CD4-positive, CD25-positive, alpha-beta regulatory T cell (primary cell): ENCODE results near the gene CAST. TPM values are rescaled to one million over a fixed set of nuclear protein-coding genes. Genes with fewer than 3 reads are reported as not detected.

Source experiments
- ATAC-seq, 2 donors: fragments of 150-1000 bp; cut with Tn5 transposase; one replicate each; pipeline ENCODE4 v1.10.0; 2021; ENCODE audit warnings: low read depth in 2 of 2, moderate number of reproducible peaks in 2 of 2, moderate library complexity in 1 of 2
- DNase-seq, 3 donors: peaks; one replicate each; pipeline versions ENCODE4 v3.0.0 to v3.0.0-alpha.2; 2012 to 2022; ENCODE audit warnings: mixed read lengths in 1 of 3
- H3K27ac ChIP-seq: one replicate; pipeline ENCODE4 v1.7.0; 2013; ENCODE audit warnings: mild to moderate bottlenecking, low read length; ENCODE audit not compliant: insufficient read depth, poor library complexity, severe bottlenecking
- H3K27me3 ChIP-seq: one replicate; pipeline ENCODE4 v1.7.0; 2013; ENCODE audit warnings: low read length; ENCODE audit not compliant: control insufficient read depth, insufficient read depth
- H3K36me3 ChIP-seq: one replicate; pipeline ENCODE4 v1.7.0; 2013; ENCODE audit warnings: mild to moderate bottlenecking, low read length, moderate library complexity; ENCODE audit not compliant: control insufficient read depth, insufficient read depth
- H3K4me1 ChIP-seq: 2 replicates; pipeline ENCODE4 v1.7.0; 2013; ENCODE audit warnings: mild to moderate bottlenecking, low read length; ENCODE audit not compliant: insufficient read depth, control insufficient read depth, poor library complexity, severe bottlenecking
- H3K4me3 ChIP-seq: one replicate; pipeline ENCODE4 v1.7.0; 2013; ENCODE audit warnings: low read depth, mild to moderate bottlenecking, low read length, moderate library complexity
- H3K9me3 ChIP-seq, 2 experiments: 1 replicate in 1 of 2; 2 replicates in 1 of 2; pipeline ENCODE4 v1.7.0; 2013; ENCODE audit warnings: low read length in 2 of 2, mild to moderate bottlenecking in 1 of 2, moderate library complexity in 1 of 2; ENCODE audit not compliant: control insufficient read depth in 2 of 2
- H3K27ac Mint-ChIP-seq, 3 donors: one replicate each; pipeline ENCODE4 v1.8.0; 2020 to 2022; ENCODE audit warnings: mild to moderate bottlenecking in 3 of 3, mixed read lengths in 3 of 3, moderate library complexity in 2 of 3
- H3K27me3 Mint-ChIP-seq: one replicate; pipeline ENCODE4 v1.8.0; 2022; ENCODE audit warnings: mild to moderate bottlenecking, mixed read lengths
- H3K36me3 Mint-ChIP-seq: one replicate; pipeline ENCODE4 v1.8.0; 2020; ENCODE audit warnings: mixed read lengths
- H3K4me1 Mint-ChIP-seq, 4 donors: one replicate each; pipeline ENCODE4 v1.8.0; 2020 to 2022; ENCODE audit warnings: mixed read lengths in 4 of 4, mild to moderate bottlenecking in 1 of 4
- H3K4me3 Mint-ChIP-seq, 4 donors: one replicate each; pipeline ENCODE4 v1.8.0; 2020 to 2022; ENCODE audit warnings: mild to moderate bottlenecking in 4 of 4, mixed read lengths in 4 of 4, moderate library complexity in 3 of 4
- H3K9me3 Mint-ChIP-seq, 7 donors: one replicate each; pipeline ENCODE4 v1.8.0; 2020 to 2022; ENCODE audit warnings: mixed read lengths in 7 of 7, mild to moderate bottlenecking in 3 of 7, moderate library complexity in 2 of 7
- polyA plus RNA-seq, 4 donors: library from polyadenylated mRNA; unstranded; fragments of 300-500 nt; fragmentation: Illumina TruSeq; gene quantifications; one replicate each; pipeline ENCODE4 v1.2.3, GENCODE V29; 2021
- total RNA-seq: library from RNA; stranded (reverse); gene quantifications from one replicate; pipeline ENCODE4 v1.2.3, GENCODE V29; 2022

CAST gene
- total and polyA plus RNA-seq, 5 donors from 2014 or later, result 37.8 to 374 (median 48.2) TPM

DNA sequence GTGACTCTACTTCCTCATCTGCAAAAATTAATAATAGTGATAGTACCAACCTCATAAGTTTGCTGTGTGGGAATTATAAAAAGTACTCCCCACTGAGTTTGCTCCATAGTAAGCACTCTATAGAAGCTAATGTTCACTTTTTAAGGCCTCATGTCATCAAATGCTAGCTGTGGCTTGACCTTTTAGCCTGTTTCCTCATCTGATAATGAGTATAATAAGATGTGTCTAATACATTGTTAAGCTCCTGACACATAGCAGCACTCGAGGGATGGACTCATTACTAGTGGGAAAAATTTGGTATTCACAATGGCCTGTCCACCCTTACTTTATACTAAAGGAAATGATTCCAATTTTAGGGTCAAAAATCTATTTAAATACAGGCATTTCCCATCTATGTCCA lies 26.1 kb upstream of the CAST start:
- DNase-seq, result no peak
- Histone ChIP-seq H3K27me3 (peaks cover 3% of the 10 kb centered on the region), H3K4me3 (no peak overlapping the region), H3K4me1 (no peaks in the 10 kb centered on the region), H3K27ac (no peak overlapping the region), H3K9me3 (no peaks in the 10 kb centered on the region), H3K36me3 (no peaks in the 10 kb centered on the region)
- Mint-ChIP-seq H3K4me3 (no peak overlapping the region), H3K27ac (no peak overlapping the region), H3K27me3 (peaks cover 29% of the 10 kb centered on the region), H3K9me3 (no peaks in the 10 kb centered on the region), H3K36me3 (no peaks in the 10 kb centered on the region), H3K4me1 (no peaks in the 10 kb centered on the region)
- no peak for ATAC-seq

DNA sequence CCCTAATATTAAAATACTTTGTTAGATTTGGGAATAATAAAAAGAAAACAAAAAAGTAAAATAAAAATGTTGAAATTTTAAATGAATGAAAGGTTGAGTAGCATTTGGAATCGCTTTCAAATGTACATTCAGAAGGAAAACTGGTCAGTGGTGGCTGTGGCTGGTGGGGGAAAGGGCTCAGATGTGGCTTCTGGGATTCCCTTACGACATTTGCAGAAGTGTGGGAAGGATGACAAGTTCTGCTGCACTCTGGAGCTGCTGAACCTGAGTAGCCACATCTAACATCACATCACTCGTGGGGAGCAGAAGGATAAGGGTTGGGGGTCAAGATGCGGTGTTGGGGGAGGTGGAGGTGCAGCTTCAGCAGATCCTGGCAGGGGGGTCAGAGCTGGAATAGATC lies 25.6 kb upstream of the CAST start:
- H3K4me1 Mint-ChIP-seq, result peaks cover 0 to under 1% (median 0%) of the 10 kb centered on the region in 4 donors
- H3K27me3 ChIP-seq, result peaks cover 3% of the 10 kb centered on the region
- no peaks in the 10 kb centered on the region for H3K36me3 Mint-ChIP-seq
- no peak overlapping the region for H3K27ac ChIP-seq
- no peak overlapping the region for H3K4me3 ChIP-seq
- H3K9me3 ChIP-seq, result no peaks in the 10 kb centered on the region
- H3K9me3 Mint-ChIP-seq, result no peaks in the 10 kb centered on the region
- no peaks in the 10 kb centered on the region for H3K4me1 ChIP-seq
- no peak for DNase-seq
- no peak overlapping the region for H3K4me3 Mint-ChIP-seq
- no peak for ATAC-seq
- H3K36me3 ChIP-seq, result no peaks in the 10 kb centered on the region
- peaks cover 29% of the 10 kb centered on the region for H3K27me3 Mint-ChIP-seq
- H3K27ac Mint-ChIP-seq, result no peak overlapping the region

DNA sequence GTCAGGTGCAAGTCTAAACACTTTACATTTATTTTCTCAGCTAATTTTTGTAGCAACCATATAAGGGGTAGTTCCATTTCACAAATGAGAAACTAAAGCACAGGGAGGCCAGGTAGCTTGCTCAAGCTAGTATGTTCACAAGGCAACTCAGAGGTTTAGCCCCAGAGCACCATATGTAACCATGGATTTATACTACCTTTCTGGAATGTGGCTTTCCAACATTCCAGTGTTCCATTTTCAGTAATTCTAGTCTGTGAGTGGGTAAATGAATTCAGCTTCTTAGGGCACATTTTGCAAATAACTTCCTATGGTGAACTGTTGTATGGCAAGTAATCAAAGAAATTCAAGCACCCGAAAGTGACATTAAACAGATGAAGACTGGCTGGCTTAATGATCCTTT lies 25.0 kb upstream of the CAST start:
- Histone ChIP-seq H3K4me3 (no peak overlapping the region), H3K27ac (no peak overlapping the region), H3K36me3 (no peaks in the 10 kb centered on the region), H3K4me1 (no peaks in the 10 kb centered on the region), H3K9me3 (no peaks in the 10 kb centered on the region), H3K27me3 (peaks cover 3% of the 10 kb centered on the region)
- Mint-ChIP-seq H3K36me3 (no peaks in the 10 kb centered on the region), H3K4me3 (no peak overlapping the region), H3K27ac (no peak overlapping the region), H3K27me3 (peaks cover 29% of the 10 kb centered on the region), H3K4me1 (peaks cover 0 to 6% (median 2%) of the 10 kb centered on the region in 4 donors), H3K9me3 (no peaks in the 10 kb centered on the region)
- DNase-seq (no peak), ATAC-seq (no peak)

DNA sequence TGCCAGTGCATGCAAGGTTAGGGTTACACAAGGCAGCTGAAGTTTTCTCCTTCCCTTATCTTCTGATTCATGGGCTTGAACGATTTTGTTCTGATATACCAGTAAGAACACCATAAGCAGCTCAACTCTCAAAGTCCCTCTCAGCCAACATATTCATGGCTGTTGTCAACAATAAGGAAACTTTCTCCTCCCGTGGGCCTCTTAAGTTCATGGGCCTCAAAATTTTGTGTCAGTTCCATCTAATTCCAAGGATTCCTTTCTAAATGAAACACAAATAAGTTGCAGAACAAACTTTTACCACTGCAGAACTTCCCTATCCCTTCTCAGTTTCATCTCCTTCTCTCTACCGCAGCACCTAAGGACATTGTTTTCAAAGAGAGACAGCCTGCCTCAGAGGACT lies 23.6 kb upstream of the CAST start:
- ATAC-seq (no peak), DNase-seq (no peak)
- Histone ChIP-seq H3K27me3 (peaks cover 3% of the 10 kb centered on the region), H3K4me1 (no peaks in the 10 kb centered on the region), H3K27ac (no peak overlapping the region), H3K9me3 (no peaks in the 10 kb centered on the region), H3K4me3 (no peak overlapping the region), H3K36me3 (no peaks in the 10 kb centered on the region)
- Mint-ChIP-seq H3K36me3 (no peaks in the 10 kb centered on the region), H3K27me3 (peaks cover 18% of the 10 kb centered on the region), H3K4me1 (peaks cover 0 to 6% (median 2%) of the 10 kb centered on the region in 4 donors), H3K4me3 (no peak overlapping the region), H3K9me3 (no peaks in the 10 kb centered on the region), H3K27ac (no peak overlapping the region)

DNA sequence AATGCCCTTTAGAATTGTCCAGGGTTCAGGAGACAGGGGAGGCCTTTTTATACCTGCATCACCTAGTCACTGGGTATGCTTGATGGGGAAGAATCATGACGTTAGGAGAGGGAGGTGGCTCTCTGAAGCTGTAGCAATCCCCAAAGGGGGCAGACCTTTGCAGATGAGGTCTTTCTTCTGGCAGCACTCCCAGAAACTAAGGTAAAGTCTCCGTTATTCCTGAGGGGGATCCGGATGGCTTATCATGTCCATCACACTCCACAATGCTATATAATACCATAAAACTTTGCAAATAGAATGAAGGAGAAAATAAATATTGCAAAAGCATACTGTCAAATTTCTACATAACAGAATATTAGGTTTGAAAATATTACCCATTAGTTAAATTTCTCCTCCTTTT lies 21.5 kb upstream of the CAST start:
- H3K9me3 Mint-ChIP-seq, result no peaks in the 10 kb centered on the region
- H3K4me1 ChIP-seq, result no peaks in the 10 kb centered on the region
- DNase-seq (no peak), ATAC-seq (no peak)
- peaks cover 0 to 6% (median 2%) of the 10 kb centered on the region in 4 donors for H3K4me1 Mint-ChIP-seq
- no peaks in the 10 kb centered on the region for H3K36me3 Mint-ChIP-seq
- H3K27ac Mint-ChIP-seq, result no peak overlapping the region
- H3K9me3 ChIP-seq, result no peaks in the 10 kb centered on the region
- no peaks in the 10 kb centered on the region for H3K36me3 ChIP-seq
- no peak overlapping the region for H3K4me3 ChIP-seq
- H3K27me3 Mint-ChIP-seq, result peaks cover 3% of the 10 kb centered on the region
- H3K4me3 Mint-ChIP-seq, result no peak overlapping the region
- no peak overlapping the region for H3K27ac ChIP-seq
- peaks cover 2% of the 10 kb centered on the region for H3K27me3 ChIP-seq

DNA sequence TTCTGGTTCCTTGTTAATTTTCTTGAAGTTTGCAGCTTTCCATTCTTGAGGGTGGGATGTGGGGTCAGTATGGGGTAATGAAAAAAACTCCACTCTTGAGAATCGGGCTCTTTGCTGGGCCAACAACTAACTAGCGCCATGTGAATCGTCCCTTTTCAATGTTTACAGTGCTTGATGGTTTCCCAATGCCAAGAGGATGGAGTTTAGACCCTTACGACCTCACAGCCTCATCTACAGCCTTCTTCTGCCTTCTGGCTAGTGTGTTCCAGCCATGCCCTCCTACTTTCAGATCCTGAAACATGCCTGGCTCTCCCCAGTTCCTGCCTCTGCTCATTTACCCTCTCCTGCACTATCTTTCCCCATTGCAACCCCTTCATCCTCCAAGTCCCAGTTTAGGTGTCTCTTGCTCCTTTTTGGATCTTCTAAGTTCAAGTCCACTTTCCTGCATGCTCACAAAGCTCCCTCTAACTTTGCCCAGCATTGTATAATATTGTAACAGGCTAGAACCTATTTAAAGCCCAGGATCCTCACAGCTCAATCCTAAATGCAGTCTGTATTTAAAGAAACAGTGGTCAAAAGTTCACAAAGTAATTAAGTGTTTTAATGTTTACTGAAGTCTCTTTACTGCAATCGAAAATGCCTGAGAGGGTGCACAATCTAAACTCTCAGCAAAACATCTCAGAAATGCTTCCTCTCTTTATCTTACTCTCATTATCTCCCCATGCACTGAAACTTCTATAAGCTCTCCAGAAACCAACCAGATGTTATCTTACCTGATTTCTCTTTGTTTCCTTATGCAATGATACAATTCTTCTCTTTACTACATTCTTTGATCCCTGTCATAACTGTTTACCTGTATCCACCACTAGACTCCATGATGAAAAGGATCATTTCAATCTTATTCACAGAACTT lies 20.6 kb upstream of the CAST start:
- Mint-ChIP-seq H3K4me1 (peaks cover 0 to 6% (median 2%) of the 10 kb centered on the region in 4 donors), H3K36me3 (no peaks in the 10 kb centered on the region), H3K4me3 (no peak overlapping the region), H3K9me3 (no peaks in the 10 kb centered on the region), H3K27me3 (no peaks in the 10 kb centered on the region), H3K27ac (peak overlapping the region; percentile 4 to 61 (median 33))
- no peaks in the 10 kb centered on the region for H3K36me3 ChIP-seq
- no peak for DNase-seq
- ATAC-seq, result no peak
- no peak overlapping the region for H3K4me3 ChIP-seq
- no peaks in the 10 kb centered on the region for H3K4me1 ChIP-seq
- no peak overlapping the region for H3K27ac ChIP-seq
- H3K9me3 ChIP-seq, result no peaks in the 10 kb centered on the region
- peaks cover 2% of the 10 kb centered on the region for H3K27me3 ChIP-seq

DNA sequence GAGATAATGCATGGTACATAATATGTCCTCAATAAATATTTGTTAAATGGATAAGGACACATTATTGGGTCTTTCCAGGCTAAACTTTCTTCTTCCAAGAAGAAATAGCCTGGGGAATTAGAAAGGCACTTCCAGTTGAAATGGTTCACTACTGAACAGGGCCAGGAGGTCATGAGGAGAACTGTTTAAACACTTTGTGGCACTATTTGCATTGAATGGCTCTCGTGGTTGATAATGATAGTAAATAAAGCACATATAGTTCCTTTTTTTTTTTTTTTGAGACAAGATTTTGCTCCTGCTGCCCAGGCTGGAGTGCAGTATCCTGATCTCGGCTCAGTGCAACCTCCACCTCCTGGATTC lies 19.9 kb upstream of the CAST start:
- H3K4me3 Mint-ChIP-seq, result no peak overlapping the region
- Histone ChIP-seq H3K9me3 (no peaks in the 10 kb centered on the region), H3K4me1 (no peaks in the 10 kb centered on the region), H3K27ac (no peak overlapping the region), H3K27me3 (peaks cover 2% of the 10 kb centered on the region), H3K4me3 (no peak overlapping the region), H3K36me3 (no peaks in the 10 kb centered on the region)
- peak overlapping the region in 1 of 3 donors; percentile 33 for H3K27ac Mint-ChIP-seq
- no peaks in the 10 kb centered on the region for H3K9me3 Mint-ChIP-seq
- H3K36me3 Mint-ChIP-seq, result no peaks in the 10 kb centered on the region
- no peak for ATAC-seq
- H3K27me3 Mint-ChIP-seq, result no peaks in the 10 kb centered on the region
- DNase-seq, result no peak
- H3K4me1 Mint-ChIP-seq, result peaks cover 0 to 6% (median 2%) of the 10 kb centered on the region in 4 donors

DNA sequence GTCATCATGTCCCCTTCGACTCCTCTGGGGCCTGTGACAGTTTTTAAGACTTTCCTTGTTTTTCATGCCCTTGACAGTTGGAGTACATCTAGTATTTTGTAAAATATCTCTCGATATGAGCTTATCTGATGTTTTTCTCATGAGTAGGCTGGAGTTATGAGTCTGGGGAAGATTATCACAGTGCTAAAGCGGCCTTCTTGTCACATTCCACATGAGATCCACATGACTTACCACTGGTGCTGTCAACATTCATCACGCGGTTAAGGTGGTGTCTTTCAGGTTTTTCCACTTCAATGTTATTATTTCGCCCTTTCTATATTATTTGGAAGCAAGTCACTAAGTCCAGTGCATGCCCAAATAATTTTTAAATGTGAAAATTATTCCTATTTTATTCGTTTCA lies 17.1 kb upstream of the CAST start:
- peaks cover 0 to 6% (median 2%) of the 10 kb centered on the region in 4 donors for H3K4me1 Mint-ChIP-seq
- no peak for ATAC-seq

More for the DNA sequence above, 17.1 kb upstream of the CAST start:
- Histone ChIP-seq H3K4me1 (no peaks in the 10 kb centered on the region), H3K27me3 (peaks cover 2% of the 10 kb centered on the region), H3K36me3 (no peaks in the 10 kb centered on the region), H3K27ac (no peak overlapping the region), H3K9me3 (no peaks in the 10 kb centered on the region), H3K4me3 (no peak overlapping the region)
- Mint-ChIP-seq H3K27ac (no peak overlapping the region), H3K36me3 (no peaks in the 10 kb centered on the region), H3K9me3 (no peaks in the 10 kb centered on the region), H3K27me3 (no peaks in the 10 kb centered on the region), H3K4me3 (no peak overlapping the region)
- no peak for DNase-seq
